HG02642 (cell line): ENCODE results near the gene OMA1.
"Not testable (repeated sequence)": the region's sequence is repeated elsewhere in the genome, so short reads cannot be mapped to it uniquely, and the experiment has no call there.

Source experiments
- ATAC-seq: cut with Tn5 transposase; IDR thresholded peaks from one replicate; pipeline ENCODE4 v1.9.1; 2021; ENCODE audit warnings: mild to moderate bottlenecking; ENCODE audit not compliant: unreplicated experiment, poor library complexity

The OMA1 gene

DNA sequence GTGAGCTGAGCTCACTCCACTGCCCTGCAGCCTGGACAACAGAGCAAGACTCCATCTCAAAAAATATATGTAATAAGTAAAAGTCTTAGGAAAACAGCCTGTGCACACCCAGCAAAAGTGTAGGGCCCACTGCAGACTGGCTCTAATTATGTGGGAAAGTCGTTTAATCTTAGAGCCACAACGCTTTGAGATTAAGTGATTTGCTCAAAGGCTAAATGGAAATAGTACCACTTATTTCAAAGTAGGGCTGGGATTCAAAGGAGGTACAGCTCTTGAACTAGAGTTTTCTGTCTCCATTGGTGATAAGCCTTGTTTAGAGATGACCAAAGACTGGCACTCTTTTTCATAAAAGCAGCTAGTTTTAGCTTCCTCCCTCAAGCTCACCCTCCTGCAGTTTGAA lies 28.3 kb upstream of the OMA1 start:
- ATAC-seq, result no peak

DNA sequence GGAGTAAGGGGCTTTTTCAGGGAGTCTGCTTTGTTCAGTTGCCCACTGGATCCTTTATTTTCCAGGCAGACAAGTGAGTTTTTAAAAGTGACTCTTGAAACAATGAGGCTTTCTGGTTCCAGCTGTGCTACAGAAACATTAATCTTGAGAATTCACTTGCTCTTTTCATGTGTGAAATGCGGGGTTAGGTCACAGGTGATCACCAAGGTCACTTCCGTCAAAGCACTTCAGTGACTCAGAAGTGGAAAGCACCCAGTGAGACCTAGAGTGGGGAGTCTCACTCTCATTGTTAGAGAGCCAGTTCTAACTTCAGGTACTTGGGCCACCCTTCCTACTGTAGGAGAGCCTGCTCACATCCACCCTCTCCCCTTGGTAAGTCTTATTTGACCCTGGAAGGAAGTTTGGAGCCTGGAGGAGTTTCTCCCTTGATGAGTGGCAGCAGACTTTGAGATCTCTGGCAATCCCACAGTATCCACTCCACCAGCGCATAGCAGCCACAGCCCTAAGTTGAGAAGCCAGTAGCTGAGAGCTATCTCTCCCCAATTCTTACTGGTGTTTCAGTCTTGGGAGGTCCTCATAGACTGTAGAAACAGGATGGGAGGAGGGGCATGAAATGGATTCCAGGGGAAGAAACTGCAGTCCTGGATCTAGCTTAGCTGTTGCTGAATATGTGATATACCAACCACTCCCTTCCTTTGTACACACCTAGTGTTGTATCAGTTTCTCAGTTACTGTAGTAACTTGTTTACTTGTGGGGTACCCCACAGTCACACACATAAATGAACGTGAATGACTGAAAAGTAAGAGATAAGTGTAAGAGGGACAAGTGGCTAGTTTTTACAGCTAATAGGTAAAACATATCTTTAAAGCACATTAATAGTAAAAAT lies 27.4 kb upstream of the OMA1 start:
- ATAC-seq, result peak; percentile 98

DNA sequence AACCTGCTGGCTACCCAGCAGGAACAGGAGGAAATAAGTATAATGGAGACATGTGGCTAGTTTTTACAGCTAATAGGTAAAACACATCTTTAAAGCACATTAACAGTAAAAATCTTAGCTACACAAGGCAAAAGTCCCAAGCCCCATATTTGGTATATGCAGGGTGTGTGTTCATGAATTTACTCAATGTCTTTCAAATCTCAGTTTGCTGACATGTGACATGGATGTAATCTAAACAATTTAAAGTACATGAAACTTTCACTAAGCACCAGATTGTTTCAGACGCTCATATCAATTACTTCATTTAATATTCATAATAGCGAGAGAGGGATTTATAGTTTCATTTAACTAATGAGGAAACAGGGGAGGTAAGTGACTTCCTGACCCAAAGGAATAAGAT lies 26.6 kb upstream of the OMA1 start:
- no peak for ATAC-seq

DNA sequence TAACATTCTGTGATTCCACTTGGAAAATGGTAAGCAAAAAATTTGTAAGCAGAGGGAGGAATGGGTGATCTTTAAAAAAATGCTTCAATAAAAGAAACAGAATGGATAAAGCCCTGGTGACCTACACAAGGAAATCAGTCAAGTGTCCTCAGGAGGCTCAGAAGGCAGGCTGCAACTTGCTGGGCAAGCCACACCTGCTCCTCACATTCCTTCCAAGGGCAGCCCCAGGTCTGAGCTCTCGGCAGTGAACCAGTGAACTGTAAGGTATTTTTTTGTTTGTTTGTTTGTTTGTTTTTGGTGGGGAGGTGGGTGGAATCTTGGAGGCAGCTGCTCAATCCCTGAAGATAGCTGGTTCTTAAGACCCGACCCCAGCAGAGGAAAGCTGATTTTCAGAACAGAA lies 26.2 kb upstream of the OMA1 start:
- ATAC-seq, result no peak

DNA sequence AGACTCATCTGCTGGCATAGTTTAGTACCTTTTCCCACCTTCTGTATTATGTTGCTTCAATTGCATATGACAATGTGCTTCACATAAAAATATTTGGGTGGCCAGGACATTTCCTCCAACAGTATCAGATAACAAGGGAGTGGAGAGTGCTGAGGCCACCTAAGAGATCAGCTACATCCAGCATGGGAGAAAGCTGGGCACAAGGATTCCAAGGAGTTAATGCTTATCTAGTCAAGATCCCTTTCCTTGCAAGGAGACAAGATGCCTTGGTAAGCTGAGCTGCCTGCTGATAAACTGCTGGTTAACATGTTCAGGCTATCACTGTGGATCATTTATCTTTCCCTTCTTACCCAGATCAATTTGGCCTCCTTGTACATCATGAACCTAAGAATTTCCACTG lies 25.1 kb upstream of the OMA1 start:
- no peak for ATAC-seq

DNA sequence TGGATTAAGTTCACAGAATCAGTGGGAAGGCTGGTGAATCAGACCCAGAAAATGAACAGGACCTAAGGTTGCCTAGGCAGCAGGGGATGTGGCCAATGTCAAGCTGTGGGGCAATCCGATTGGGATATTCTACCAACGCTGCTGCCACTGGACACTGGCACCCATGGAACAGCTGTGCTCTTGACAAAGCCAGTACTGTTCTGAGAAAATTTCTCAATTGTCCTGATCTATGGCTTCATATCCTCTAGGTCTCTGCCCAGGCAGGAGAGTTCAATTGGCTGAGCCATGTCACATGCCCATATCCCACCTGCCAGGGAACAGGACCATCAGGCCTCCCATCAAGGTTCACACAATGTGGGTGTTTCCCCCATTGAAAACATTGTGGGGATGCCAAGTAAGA lies 24.3 kb upstream of the OMA1 start:
- ATAC-seq, result no peak

DNA sequence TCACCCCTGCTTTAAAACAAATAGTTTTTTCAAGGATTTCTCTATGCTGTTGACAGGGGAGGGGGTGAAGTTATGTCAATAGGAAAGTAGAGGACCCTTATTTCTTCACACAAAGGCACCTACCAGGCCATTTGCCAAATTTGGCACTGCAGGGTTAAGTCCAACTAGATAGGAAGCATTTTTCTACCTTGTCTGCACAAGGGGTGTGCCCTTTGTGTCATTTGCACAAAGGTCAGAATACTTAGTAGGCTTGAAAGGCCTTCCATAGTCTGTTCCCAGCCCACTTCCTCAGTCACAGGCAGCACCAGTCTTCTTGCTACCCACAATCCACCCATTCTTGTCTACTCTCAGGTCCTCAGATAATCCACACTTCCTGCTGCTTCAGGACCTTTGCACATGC lies 23.6 kb upstream of the OMA1 start:
- ATAC-seq, result no peak

DNA sequence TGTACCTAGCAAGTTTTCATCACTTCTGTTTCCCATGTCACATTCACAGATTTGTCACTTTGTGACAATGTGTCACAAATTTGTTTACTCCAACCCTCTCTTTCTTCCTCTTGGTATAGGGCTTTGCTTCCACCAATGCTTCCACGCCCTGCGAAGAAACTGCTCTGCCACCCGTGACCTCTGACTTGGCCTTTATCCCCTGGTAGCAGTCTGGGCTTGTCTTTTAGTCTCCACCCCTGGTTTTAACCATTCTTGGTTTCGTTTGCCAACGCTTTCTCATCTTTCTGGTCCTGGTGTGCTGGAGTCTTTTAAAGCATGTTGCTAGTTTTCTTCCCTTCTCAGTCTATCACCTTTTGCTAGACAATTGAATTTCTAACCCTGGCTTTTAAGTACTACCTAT lies 22.4 kb upstream of the OMA1 start:
- ATAC-seq, result no peak

DNA sequence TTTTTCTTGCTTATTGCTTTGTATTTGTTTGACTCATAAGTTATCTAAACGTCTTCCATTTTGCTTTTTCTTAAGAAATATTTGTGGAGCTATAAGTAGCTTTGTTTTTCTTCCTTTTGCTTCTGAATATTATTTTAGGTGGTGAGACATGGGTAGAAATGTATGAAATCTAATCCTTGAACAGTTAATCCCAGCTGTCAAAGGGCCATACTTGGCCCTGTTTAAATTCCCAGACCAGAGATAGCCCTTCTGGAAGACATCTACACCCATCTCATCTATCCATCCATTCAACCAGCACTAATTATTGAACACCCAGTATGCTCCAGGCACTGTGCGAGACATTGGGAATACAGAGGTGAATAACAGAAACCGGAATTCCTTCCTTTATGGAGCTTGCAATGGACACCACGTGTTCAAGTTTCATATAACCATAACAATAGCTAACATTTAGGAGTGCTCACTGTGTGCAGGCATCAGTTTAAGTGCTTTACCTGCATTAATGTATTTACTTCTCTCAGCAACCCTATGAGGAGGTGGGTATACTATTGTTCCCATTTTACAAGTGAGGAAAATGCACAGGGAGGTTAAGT lies 21.8 kb upstream of the OMA1 start:
- ATAC-seq, result no peak

DNA sequence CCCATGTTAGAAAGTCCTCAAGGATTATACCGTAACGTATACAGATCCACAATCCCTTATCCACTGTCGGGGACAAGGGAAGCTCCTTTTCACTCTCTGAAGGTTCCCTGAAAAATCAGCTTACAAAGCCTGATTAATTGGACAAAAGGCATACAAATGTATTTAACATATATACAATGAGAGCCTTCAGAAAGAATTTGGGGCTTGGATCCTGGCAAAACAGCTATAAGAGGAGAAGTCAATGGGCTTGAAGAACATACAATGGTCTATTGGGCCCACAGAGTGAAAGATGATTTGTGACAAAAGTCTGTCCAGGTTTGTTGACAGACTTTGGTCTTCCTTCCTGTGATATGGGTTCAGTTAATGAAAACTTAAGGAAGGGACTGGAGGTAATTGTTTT lies 19.8 kb upstream of the OMA1 start:
- no peak for ATAC-seq

DNA sequence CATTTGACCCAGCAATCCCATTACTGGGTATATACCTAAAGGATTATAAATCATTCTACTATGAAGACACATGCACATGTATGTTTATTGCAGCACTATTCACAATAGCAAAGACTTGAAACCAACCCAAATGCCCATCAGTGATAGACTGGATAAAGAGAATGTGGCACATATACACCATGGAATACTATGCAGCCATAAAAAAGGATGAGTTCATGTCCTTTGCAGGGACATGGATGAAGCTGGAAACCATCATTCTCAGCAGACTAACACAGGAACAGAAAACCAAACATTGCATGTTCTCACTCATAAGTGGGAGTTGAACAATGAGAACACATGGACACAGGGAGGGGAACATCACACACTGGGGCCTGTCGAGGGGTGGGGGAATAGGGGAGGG lies 17.2 kb upstream of the OMA1 start:
- ATAC-seq, result not testable (repeated sequence)

DNA sequence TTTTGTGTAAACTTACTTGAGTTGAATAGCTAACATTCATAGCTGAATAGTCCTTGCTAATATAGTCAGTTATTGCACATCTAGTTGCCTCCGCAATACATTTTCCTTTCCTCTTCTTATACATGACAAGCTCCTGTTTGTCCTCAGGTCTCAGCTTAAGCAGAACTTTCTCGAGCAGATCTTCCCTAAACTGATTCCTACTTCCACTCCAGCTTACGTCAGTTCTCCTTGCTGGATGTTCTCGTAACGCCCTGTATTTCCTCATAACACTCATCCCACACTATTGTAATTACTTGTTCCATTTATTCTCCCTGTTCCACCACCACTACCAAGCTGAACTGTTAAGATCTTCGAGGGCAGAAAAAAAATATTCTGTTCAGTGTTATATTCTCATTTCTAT lies 15.1 kb upstream of the OMA1 start:
- no peak for ATAC-seq

DNA sequence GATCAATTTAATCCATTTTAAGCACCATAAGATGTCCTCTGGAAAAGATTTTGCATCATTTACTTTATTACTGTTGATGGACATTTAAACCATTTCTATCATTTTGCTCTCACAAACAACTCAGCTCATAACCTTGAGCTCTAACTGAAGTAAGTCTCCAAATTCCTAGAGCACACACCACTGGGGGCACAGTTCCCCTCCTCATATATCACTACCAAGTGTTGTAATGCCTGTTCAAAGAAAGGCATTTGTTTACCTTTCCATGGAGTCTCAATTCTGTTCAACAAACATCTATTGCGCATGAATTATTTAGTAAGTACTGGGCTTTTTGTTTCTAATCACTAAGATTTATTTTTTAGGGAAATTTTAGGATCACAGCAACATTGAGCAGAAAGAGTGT lies 8.9 kb upstream of the OMA1 start:
- ATAC-seq, result no peak

DNA sequence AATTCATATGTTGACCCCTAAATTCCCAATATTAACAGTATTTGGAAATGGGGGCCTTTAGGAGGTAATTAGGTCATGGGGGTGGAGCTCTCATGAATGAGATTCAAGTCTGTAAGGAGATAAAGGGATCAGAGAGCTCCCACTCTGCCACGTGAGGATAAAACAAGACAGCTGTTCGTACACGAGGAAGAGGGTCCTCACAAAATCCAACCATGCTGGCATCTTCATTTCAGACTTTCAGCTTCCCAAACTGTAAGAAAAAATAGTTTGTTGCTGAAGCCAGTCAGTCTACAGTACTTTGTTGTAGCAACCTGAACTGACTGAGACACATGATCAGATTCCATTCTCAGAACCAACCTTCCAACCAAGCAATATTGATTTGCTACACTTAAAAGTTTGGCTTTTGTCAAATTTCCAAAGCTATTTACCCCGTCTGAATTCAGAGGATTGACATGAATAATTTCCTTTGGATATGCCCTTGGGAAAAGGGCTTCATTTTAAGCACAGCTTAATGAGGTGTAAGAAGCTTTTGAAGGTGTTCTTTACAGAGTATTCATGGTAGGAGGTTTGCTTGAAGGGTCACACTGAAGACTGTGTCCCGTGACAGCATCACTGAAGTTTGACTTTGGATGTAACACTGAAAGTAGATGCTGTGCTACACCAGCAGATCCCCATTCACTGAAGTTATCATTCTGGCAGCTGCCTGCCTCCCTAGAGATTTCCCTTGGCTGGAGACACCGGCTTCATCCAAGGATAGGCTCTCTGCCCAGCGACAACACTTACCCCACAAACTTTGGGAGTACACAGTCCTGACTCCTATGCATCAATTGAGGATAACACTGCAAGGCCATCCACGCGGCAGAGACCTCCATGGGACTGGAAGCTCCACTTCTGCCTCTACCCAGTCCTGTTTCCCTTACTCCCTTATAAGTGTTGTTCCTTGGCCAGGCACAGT lies 4.9 kb upstream of the OMA1 start:
- no peak for ATAC-seq

DNA sequence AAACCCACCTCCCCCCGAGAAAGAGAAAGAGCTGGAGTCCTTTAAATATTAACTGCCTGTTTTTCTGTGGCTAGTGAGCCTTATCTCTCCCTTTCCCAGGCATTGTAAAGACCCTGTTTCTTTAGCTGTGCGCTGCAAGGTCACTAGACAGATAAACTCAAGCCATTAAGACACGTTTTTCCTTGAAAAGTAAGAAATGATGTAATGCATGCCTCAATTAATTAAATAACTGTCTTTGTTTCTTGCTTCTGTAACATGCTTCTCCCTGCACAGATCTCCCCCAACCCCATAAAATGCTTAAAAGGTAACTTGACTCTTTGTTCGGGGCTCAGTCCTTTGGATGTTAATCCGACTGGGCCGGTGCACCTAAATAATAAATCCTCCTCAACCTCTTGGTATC lies 2.8 kb upstream of the OMA1 start:
- ATAC-seq, result not testable (repeated sequence)

DNA sequence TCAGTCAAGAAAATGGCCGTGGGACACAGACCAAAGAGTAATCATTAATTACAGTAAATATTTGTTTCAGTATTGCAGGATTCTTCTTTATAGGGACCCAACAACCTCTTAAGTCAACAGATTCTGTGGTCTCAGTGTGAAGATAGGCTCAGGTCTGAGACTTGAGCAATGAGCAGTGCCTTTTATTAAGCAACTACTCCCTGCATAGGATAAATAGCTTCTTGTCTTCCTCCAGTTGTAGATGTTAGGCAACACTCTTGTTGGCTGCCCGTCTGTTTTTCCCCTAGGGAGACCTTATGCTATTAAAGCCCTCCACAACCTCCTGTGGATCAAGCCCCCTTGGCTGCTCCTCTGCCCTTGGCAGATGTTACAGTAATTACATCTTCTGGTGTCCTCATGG lies 1.8 kb upstream of the OMA1 start:
- no peak for ATAC-seq

DNA sequence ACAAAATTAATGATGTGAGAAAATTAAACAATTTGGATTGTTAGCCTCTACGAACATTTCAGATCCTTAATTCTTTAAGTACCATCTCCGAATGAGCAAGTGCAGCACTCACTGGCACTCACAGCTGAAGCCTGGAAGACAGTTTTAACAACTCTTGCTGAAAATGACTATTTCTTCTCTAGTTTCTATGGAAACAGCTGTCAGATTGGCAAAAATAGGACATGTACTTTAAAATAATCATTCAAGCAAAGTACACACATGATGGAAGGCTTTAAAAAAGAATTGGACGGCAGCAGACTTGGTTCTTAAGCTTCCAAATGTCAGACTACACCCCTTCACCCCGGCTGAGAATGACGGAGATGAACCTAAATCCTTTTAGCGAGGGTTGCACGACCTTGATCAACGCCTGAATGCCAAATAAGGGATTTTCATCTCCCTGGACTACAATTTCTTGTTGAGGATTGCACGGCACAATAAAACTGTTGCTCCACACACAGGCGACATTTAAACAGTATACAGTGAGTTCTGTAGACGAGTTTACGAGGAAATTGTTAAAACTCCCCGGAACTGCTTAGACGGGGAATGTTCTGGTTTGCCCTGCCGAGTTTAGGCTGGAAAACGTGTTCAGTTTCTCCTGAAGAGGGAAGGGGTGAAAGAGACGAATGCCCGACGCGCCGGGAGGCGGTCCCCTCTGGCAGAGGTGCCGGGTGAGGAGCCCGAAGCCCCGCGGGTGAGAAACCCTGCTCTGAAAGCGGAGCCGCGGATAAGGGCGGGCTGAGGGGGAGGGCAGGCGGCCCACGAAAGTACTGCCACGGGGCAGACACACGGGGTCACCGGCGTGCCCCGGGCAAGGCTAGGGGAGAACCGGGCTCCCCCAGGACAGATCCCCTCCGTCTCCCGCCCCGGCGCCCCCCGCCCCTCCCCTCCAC lies 671 bp downstream of the OMA1 start:
- peak; percentile 62 for ATAC-seq

DNA sequence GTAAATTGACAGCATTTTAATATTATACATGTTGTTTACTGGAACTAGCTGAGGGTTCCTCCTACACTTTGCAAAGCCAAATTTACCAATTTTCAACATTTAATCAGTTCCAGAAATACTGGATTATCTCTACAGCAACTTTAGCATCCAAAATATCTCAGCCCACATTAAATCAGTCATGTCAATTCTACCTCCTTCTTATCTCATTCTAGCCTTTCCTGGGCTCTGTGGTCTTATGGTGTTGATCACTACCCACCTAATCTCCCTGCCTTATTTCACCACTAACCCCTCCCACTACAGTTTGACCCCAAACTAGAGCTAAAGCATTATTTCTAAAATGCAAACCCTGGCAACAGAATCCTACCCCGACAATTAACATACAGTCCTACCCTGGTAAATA lies 3.3 kb downstream of the OMA1 start:
- no peak for ATAC-seq

DNA sequence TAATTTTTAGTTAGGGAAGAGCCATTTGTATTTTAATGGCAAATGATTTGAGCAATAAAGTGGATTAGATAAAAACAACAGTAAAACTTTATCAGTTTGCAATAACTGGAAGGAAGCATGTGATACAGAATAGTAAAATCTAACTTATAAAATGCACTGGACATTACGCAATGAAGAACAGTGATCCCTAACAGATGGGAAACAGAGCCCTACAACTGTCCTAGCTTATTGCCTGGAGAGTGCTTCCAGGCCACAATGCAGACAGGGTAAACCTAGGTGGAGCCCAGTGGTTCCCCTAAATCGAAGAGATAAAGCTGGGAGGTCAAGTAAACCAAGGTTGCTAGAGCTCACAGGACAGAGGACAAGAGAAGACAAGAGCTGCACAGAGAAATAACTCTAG lies 7.0 kb downstream of the OMA1 start:
- ATAC-seq, result no peak

DNA sequence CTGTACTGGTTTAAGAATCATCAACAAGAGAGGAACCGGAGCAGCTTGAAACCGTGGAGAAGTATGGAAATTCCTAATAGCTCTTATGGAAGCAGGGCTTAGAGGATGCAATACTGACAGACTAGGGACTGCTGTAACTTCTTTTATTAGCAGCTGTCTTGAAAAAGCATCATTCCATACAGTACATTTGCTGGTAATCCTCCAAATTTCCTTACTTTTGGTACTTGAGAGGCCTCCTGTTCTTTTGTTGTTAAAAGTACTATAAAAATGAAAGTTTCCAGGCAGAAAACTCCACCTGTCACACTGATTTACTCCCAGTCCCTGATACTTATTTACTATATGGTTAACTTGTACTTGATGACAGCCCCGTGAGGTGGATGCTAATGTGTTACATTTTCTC lies 7.7 kb downstream of the OMA1 start:
- no peak for ATAC-seq
